Activated B cell treated with CpG ODN at 0.5 μM for 24 hours (primary cell): ENCODE measurements around the gene MACROD2. TPM values are rescaled to one million over a fixed set of nuclear protein-coding genes. Genes with fewer than 3 reads are reported as not detected.

Source experiments
- ATAC-seq: fragments of 200-7000 bp; cut with Tn5 transposase; one replicate; pipeline ENCODE4 v1.10.0; 2021; ENCODE audit warnings: low read depth, mild to moderate bottlenecking, moderate library complexity
- CTCF ChIA-PET: fragments of 350-600 bp; sonication (Branson Sonifier 250); formaldehyde crosslinking; loops from one replicate; lab custom pipeline; 2021; ENCODE audit warnings: antibody characterized with exemption; lab: Charles Lee
- POLR2A ChIA-PET: fragments of 350-600 bp; sonication (Branson Sonifier 250); formaldehyde crosslinking; loops from one replicate; lab custom pipeline; 2021; ENCODE audit warnings: antibody characterized with exemption; lab: Charles Lee
- DNase-seq: peaks from one replicate; pipeline ENCODE4 v3.0.0; 2022
- H3K27ac Mint-ChIP-seq: one replicate; pipeline ENCODE4 v1.8.0; 2020; ENCODE audit warnings: mixed read lengths
- H3K27me3 Mint-ChIP-seq: one replicate; pipeline ENCODE4 v1.8.0; 2021; ENCODE audit warnings: mixed read lengths
- H3K36me3 Mint-ChIP-seq: one replicate; pipeline ENCODE4 v1.8.0; 2021; ENCODE audit warnings: low read depth, mixed read lengths
- H3K4me1 Mint-ChIP-seq: one replicate; pipeline ENCODE4 v1.8.0; 2021; ENCODE audit warnings: mixed read lengths
- H3K4me3 Mint-ChIP-seq: one replicate; pipeline ENCODE4 v1.8.0; 2020; ENCODE audit warnings: mild to moderate bottlenecking, mixed read lengths
- H3K9me3 Mint-ChIP-seq: one replicate; pipeline ENCODE4 v1.8.0; 2020; ENCODE audit warnings: mixed read lengths
- CTCF ChIP-seq: fragments of 200-600 bp; IDR thresholded peaks from one replicate; pipeline ENCODE4 v1.8.0; 2022; ENCODE audit warnings: antibody characterized with exemption, mild to moderate bottlenecking
- intact Hi-C: fragments of 100-400 bp; cut with micrococcal nuclease; formaldehyde crosslinking; loops from one replicate; pipeline ENCODE4 v1.15.1; 2024
- total RNA-seq: library from RNA; stranded (reverse); gene quantifications from 2 replicates; pipeline ENCODE4 v1.2.3, GENCODE V29; 2022

The MACROD2 gene
- total RNA-seq, 1 donor from 2014 or later = 55.1 TPM

GRCh38 chr20:16052456-16052855 is 2057.1 kb downstream of the MACROD2 start:
- intact Hi-C loops = no loop called here
- Mint-ChIP-seq H3K4me1 (peaks cover 44% of the 10 kb centered on the region), H3K9me3 (no peaks in the 10 kb centered on the region), H3K4me3 (no peak overlapping the region), H3K27ac (no peak overlapping the region), H3K27me3 (no peaks in the 10 kb centered on the region), H3K36me3 (peaks cover 4% of the 10 kb centered on the region)
- DNase-seq = no peak
- CTCF ChIA-PET = no interaction called here
- POLR2A ChIA-PET = no interaction called here
- TF ChIP-seq CTCF = no peak
- ATAC-seq = no peak

- H3K9me3 Mint-ChIP-seq = no peaks in the 10 kb centered on the region
- peak; percentile 52 for ATAC-seq
- peaks cover 31% of the 10 kb centered on the region for H3K4me1 Mint-ChIP-seq
- POLR2A ChIA-PET = no interaction called here
- intact Hi-C loops = no loop called here
- peak overlapping the region; percentile 16 for H3K27ac Mint-ChIP-seq
- TF ChIP-seq CTCF = no peak
- CTCF ChIA-PET = no interaction called here
- H3K36me3 Mint-ChIP-seq = peaks cover 3% of the 10 kb centered on the region
- H3K4me3 Mint-ChIP-seq = no peak overlapping the region
- no peak for DNase-seq
- H3K27me3 Mint-ChIP-seq = no peaks in the 10 kb centered on the region
These were observed 2059.7 kb downstream of the MACROD2 start for GRCh38 chr20:16054985-16055384.

GRCh38 chr20:16057651-16058050 is 2062.3 kb downstream of the MACROD2 start:
- TF ChIP-seq CTCF = no peak
- no peak for ATAC-seq
- Mint-ChIP-seq H3K9me3 (no peaks in the 10 kb centered on the region), H3K4me1 (peaks cover 25% of the 10 kb centered on the region), H3K4me3 (no peak overlapping the region), H3K36me3 (no peaks in the 10 kb centered on the region), H3K27ac (no peak overlapping the region), H3K27me3 (no peaks in the 10 kb centered on the region)
- ChIA-PET POLR2A (no interaction called here), CTCF (no interaction called here)
- DNase-seq = no peak
- intact Hi-C loops = no loop called here

GRCh38 chr20:16058268-16058667 is 2063.0 kb downstream of the MACROD2 start:
- no peak for ATAC-seq
- intact Hi-C loops = no loop called here
- Mint-ChIP-seq H3K9me3 (no peaks in the 10 kb centered on the region), H3K27me3 (no peaks in the 10 kb centered on the region), H3K4me1 (peaks cover 27% of the 10 kb centered on the region), H3K4me3 (no peak overlapping the region), H3K27ac (no peak overlapping the region), H3K36me3 (no peaks in the 10 kb centered on the region)
- ChIA-PET POLR2A (no interaction called here), CTCF (no interaction called here)
- no peak for DNase-seq
- TF ChIP-seq CTCF = no peak

GRCh38 chr20:16059841-16060240 is 2064.5 kb downstream of the MACROD2 start:
- intact Hi-C loops = no loop called here
- Mint-ChIP-seq H3K4me3 (no peak overlapping the region), H3K27ac (no peak overlapping the region), H3K9me3 (no peaks in the 10 kb centered on the region), H3K4me1 (peaks cover 23% of the 10 kb centered on the region), H3K27me3 (no peaks in the 10 kb centered on the region), H3K36me3 (no peaks in the 10 kb centered on the region)
- no peak for TF ChIP-seq CTCF
- CTCF ChIA-PET = no interaction called here
- ATAC-seq = no peak
- DNase-seq = no peak
- POLR2A ChIA-PET = interaction anchor here (1.0 kb wide), 1 partner anchor 21 kb away, joined by 3 read pairs; no protein-coding TSS in a partner anchor
